Fibroblast of mammary gland (primary cell): ENCODE data around the gene STARD10.

Experiments used
- DNase-seq: peaks from one replicate; pipeline ENCODE4 v3.0.0-alpha.2; 2010; ENCODE audit warnings: low read depth
- H3K4me3 ChIP-seq: 2 replicates; pipeline ENCODE4 v1.5.1; 2011; ENCODE audit warnings: low read depth, mild to moderate bottlenecking, low read length, moderate library complexity; ENCODE audit not compliant: control insufficient read depth
- TF ChIP-seq, protein P1 (sequence below): conservative IDR thresholded peaks from 2 replicates; pipeline ENCODE4 v1.5.1; 2011; ENCODE audit warnings: low read depth, low read length, inconsistent platforms; ENCODE audit not compliant: control insufficient read depth, insufficient read depth

Gene STARD10

DNA sequence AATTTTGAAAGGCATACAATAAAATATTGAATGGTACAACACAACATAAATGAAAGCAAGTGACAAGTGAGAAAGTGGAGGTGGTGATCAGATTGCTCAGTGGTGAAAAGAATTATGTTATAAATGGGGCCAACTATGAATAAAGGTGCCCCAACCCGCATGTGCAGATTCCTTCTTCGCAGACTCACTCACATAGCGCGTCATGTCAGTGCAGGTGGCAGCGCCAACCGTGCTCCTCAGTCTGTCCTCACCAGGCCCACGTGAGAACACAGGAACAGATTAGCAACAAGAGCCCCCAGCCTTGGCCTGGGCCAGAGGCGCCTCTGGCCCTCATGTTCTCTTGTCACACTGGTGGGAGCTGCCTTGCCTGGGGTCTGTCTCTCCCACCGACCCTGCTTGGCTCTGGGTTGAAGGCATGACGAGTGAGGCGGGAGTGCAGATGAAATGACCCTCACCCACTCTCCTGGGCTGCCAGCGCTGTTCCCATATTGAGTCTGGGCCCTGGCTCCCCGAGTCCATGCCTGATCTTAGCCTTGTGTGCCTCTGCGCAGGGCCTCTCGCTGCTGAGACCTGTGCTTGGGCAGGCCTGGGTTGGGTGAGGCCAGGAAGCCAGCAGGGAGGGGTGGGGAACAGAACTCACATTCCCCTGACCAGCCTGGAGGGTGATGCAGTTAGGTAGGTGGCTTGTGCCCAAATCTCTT, 26.7 kb upstream of the STARD10 start:
- no peak for DNase-seq
- TF ChIP-seq, protein P1, sequence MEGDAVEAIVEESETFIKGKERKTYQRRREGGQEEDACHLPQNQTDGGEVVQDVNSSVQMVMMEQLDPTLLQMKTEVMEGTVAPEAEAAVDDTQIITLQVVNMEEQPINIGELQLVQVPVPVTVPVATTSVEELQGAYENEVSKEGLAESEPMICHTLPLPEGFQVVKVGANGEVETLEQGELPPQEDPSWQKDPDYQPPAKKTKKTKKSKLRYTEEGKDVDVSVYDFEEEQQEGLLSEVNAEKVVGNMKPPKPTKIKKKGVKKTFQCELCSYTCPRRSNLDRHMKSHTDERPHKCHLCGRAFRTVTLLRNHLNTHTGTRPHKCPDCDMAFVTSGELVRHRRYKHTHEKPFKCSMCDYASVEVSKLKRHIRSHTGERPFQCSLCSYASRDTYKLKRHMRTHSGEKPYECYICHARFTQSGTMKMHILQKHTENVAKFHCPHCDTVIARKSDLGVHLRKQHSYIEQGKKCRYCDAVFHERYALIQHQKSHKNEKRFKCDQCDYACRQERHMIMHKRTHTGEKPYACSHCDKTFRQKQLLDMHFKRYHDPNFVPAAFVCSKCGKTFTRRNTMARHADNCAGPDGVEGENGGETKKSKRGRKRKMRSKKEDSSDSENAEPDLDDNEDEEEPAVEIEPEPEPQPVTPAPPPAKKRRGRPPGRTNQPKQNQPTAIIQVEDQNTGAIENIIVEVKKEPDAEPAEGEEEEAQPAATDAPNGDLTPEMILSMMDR, result no peak
- no peak overlapping the region for H3K4me3 ChIP-seq

DNA sequence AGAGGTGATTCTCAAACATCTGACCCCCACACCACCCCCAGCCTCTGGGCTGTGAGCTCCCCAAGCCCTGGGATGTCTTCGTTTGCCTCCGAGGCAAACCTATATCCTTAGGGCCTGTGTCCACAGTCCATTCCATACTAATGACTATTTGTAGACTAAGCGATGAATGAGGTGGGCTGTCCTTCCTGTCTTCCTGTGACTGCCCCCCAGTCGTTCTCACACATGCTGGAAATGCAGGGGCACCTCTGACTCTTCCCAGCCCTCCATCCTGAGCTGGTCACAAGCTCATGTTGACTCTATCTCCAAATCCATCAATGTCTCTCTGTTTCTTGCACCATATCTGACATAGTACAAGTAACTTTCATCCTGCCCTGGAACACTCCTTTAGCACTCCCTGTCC, 25.1 kb upstream of the STARD10 start:
- TF ChIP-seq, protein P1, result no peak
- H3K4me3 ChIP-seq, result no peak overlapping the region
- no peak for DNase-seq

DNA sequence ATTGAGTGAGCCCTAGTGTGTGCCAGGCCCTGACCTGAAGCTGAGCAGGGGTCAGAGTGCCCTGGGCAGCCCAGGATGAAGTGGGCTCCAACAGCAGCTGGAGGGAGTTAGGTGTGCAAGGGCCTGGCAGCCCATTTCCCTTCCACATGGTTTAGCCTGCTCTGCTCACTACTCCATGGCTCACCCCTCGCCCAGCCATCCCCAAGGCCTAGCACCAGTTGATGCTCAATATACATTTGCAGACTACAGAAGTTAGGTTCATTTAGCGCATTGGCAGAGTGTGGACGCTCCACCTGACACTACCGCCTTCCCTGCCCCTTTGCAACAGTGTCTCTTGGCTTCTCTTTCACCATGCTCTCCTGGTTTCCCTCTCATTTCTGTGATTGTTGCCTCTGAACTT, 24.1 kb upstream of the STARD10 start:
- H3K4me3 ChIP-seq, result no peak overlapping the region
- TF ChIP-seq, protein P1, result no peak
- no peak for DNase-seq

DNA sequence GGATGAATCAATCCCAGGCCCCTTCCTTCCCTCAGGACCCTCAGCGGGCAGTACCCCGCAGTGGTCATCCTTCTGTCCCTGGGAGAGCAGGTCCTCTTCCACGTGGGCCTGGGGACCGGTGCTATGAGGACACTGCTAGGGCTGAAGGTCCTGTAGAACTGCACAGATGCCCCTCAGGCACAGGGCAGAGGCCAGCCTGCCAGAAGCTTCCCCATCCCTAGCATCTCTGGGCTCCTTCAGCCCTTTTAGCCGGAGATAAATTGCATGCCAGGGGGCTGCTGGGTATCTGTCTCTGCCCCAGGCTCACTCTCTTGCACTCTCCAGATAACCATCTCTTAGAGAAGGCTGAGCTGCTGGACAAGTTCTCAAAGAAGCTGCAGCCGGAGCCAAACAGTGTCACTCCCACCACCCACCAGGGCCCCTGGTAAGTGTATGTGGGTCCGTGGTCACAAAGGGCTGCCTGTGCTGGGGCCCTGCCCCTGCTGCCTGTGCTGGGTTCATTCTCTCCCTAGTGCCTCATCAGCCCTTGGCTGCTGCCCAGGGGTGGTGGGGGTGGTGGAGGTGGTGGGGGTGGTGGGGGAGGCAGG, 22.6 kb upstream of the STARD10 start:
- TF ChIP-seq, protein P1, result no peak
- no peak overlapping the region for H3K4me3 ChIP-seq
- no peak for DNase-seq

DNA sequence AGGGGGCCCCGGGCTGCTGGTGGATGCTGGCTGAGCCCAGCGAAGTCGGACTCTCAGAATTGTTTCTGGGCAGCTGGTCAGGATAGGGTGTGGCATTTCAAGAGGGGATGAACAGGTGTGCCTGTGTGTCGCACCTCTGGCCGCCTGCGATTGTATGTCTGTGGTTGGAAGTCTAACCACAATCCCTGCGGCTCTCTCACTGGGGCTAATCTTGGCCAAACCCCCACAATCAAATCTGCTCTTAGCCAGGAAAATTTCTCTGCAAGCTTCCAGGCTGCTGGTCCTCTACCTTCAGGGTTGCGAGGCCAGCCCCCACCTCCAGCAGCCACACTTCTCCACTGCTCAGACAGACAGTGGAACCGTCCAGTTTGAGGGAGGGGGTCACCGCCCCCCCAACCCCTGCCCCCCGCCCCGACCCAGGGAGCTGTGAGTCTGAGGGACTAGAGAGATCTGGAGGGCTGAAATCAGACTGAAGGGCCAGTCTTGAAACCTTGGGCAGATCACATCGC, 21.3 kb upstream of the STARD10 start:
- TF ChIP-seq, protein P1, result no peak
- H3K4me3 ChIP-seq, result peak overlapping the region; percentile 84

DNA sequence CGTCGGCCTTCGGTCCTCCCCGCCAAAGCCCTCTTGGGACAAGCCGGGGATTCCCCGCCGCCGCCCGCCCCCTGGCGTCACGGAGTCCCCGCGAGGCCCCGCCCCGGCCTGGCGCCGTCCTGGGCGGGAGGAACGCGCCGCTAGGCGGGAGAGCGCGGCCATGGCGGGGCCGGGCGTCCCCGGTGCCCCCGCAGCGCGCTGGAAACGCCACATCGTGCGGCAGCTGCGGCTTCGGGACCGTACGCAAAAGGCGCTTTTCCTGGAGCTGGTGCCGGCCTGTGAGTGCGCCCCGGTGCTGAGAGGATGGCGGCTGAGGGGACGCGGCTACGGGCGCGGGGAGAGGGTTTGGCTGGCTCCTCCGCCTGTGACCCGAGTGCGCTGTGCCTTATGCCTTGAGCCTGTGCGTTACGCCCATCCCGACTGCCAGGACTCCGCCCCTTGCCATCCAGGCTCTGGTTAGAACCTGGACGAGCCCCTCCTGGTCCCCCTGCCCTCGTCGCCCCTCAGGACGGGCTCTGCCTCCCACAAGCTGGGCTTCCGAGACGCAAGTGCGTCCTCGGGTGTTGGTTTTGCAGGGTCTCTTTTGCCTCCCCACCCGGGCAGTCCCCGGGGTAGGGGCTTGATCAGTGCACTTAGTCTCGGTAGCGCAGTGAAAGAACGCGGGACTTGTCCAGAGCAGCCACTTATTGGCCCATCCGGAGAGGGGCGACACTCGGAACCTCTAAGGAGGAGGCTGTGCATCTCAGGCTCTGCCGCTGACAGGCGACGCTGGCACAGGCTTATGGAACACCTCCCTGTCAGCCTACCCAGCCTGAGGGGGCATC, 20.7 kb upstream of the STARD10 start, which contains the start of gene ATG16L2:
Gene ATG16L2, plus strand, starts transcription at position 126 of the 824 bp plus-strand sequence. Its CDS starts 35 bp downstream, at position 161.
- peak within 1 kb of the TSS; percentile 84 for H3K4me3 ChIP-seq
- DNase-seq, result peak; percentile 70
- TF ChIP-seq, protein P1, result no peak

More for the DNA sequence above, 21.3 kb upstream of the STARD10 start:
- DNase-seq, result no peak
